Posterior vena cava (tissue), 2 donors: ENCODE data around the gene SLC9A4. TPM values are rescaled to one million over a fixed set of nuclear protein-coding genes. Genes with fewer than 3 reads are reported as not detected.

ENCODE experiments used
- microRNA-seq, 2 donors: library from miRNA; unstranded; fragments of <30 nt; microRNA quantifications; one replicate each; pipeline ENCODE4 v1.2.0, GENCODE V29; 2020 to 2021; ENCODE audit warnings: borderline microRNAs expressed in 2 of 2
- total RNA-seq, 2 donors: library from RNA; stranded (reverse); fragmentation: NEBNext Ultra II Directional; extraction: Animal tissue kit (Norgen Biotek cat#: 25700); gene quantifications; one replicate each; pipeline ENCODE4 v1.2.1, GENCODE V29; 2021
- donor health status: DM: yes; HTN: yes; CAD: no.
- donor health status: DM: yes; HTN: yes; CAD: no.

SLC9A4 gene
- total RNA-seq, 2 donors from 2014 or later: 0.14 TPM; not detected in 1

Small RNA genes lying within 50 kb of the gene (microRNA-seq; reads per million reads assigned to microRNA genes)
- gene MIR4772: 0.26 to 0.32 reads per million in 2 donors

Other genes starting within 250 kb of the SLC9A4 start
- 10 to 100 TPM; 15.8 to 16.2 TPM for gene IL1RL1, start 161.7 kb upstream of the SLC9A4 start, total RNA-seq
- 1 to 10 TPM; 5.1 to 7.4 TPM for gene IL18R1, start 117.4 kb upstream of the SLC9A4 start, total RNA-seq
- 1 to 10 TPM; 1.9 to 4.1 TPM for gene IL18RAP, start 50.1 kb upstream of the SLC9A4 start, total RNA-seq
- not detected for gene SLC9A2, start 146.3 kb downstream of the SLC9A4 start, total RNA-seq